ENCODE measurements around the gene ASCL2. TPM values are rescaled to one million over a fixed set of nuclear protein-coding genes. Genes with fewer than 3 reads are reported as not detected.

The ASCL2 gene
- total RNA-seq, 2 experiments from 2014 or later, result 2.7 to 3.4 TPM

- Mint-ChIP-seq H3K27me3 (no peaks in the 10 kb centered on the region), H3K4me1 (ENCODE audit: low read depth) (peaks cover 15% of the 10 kb centered on the region), H3K36me3 (ENCODE audit: low read depth) (no peaks in the 10 kb centered on the region), H3K9me3 (no peaks in the 10 kb centered on the region), H3K27ac (no peak overlapping the region), H3K4me3 (no peak overlapping the region)
- ChIA-PET POLR2A (no interaction called here), CTCF (interaction anchor here (1.9 kb wide), 1 partner anchor 10 kb away, joined by 8 read pairs; no protein-coding TSS in a partner anchor)
- DNase-seq, result no peak
- no peak for TF ChIP-seq CTCF (IDR thresholded peaks at IDR 0.05)
- intact Hi-C loops (cut with micrococcal nuclease), result no loop called here
- ATAC-seq, result no peak
Observed at GRCh38 chr11:2314525-2315394, 44.4 kb upstream of the ASCL2 start.

GRCh38 chr11:2314136-2314524 lies 43.7 kb upstream of the ASCL2 start:
- POLR2A ChIA-PET, result no interaction called here
- intact Hi-C loops (cut with micrococcal nuclease), result no loop called here
- CTCF ChIA-PET, result interaction anchor here (1.5 to 1.9 kb wide), 2 partner anchors 9 to 128 kb away, joined by 4 to 8 read pairs; no protein-coding TSS in a partner anchor
- DNase-seq (no peak), ATAC-seq (no peak)
- no peak for TF ChIP-seq CTCF (IDR thresholded peaks at IDR 0.05)
- H3K27me3 Mint-ChIP-seq, result no peaks in the 10 kb centered on the region
- H3K36me3 Mint-ChIP-seq (ENCODE audit: low read depth), result no peaks in the 10 kb centered on the region
- peaks cover 15% of the 10 kb centered on the region for H3K4me1 Mint-ChIP-seq (ENCODE audit: low read depth)
- no peak overlapping the region for H3K4me3 Mint-ChIP-seq
- no peak overlapping the region for H3K27ac Mint-ChIP-seq
- no peaks in the 10 kb centered on the region for H3K9me3 Mint-ChIP-seq

GRCh38 chr11:2313051-2313951 lies 42.9 kb upstream of the ASCL2 start:
- H3K9me3 Mint-ChIP-seq, result no peaks in the 10 kb centered on the region
- ATAC-seq (no peak), DNase-seq (no peak)
- no peak overlapping the region for H3K27ac Mint-ChIP-seq
- H3K27me3 Mint-ChIP-seq, result no peaks in the 10 kb centered on the region
- no peak overlapping the region for H3K4me3 Mint-ChIP-seq
- peaks cover 15% of the 10 kb centered on the region for H3K4me1 Mint-ChIP-seq (ENCODE audit: low read depth)
- TF ChIP-seq CTCF (IDR thresholded peaks at IDR 0.05), result no peak
- intact Hi-C loops (cut with micrococcal nuclease), result no loop called here
- ChIA-PET CTCF (interaction anchor here (1.5 to 1.9 kb wide), 2 partner anchors 8 to 127 kb away, joined by 4 to 8 read pairs; no protein-coding TSS in a partner anchor), POLR2A (no interaction called here)
- H3K36me3 Mint-ChIP-seq (ENCODE audit: low read depth), result no peaks in the 10 kb centered on the region

- H3K36me3 Mint-ChIP-seq (ENCODE audit: low read depth), result no peaks in the 10 kb centered on the region
- CTCF ChIA-PET, result interaction anchor here (0.6 to 1.9 kb wide), 3 partner anchors 8 to 126 kb away, joined by 3 to 8 read pairs (median 4); no protein-coding TSS in a partner anchor
- intact Hi-C loops (cut with micrococcal nuclease), result no loop called here
Observed at GRCh38 chr11:2312232-2313042, 42.0 kb upstream of the ASCL2 start.

More at GRCh38 chr11:2312232-2313042, 42.0 kb upstream of the ASCL2 start:
- ATAC-seq (no peak), DNase-seq (no peak)
- TF ChIP-seq CTCF (IDR thresholded peaks at IDR 0.05), result no peak
- Mint-ChIP-seq H3K4me3 (no peak overlapping the region), H3K9me3 (no peaks in the 10 kb centered on the region), H3K27me3 (no peaks in the 10 kb centered on the region), H3K4me1 (ENCODE audit: low read depth) (peaks cover 15% of the 10 kb centered on the region), H3K27ac (no peak overlapping the region)
- POLR2A ChIA-PET, result no interaction called here

All from activated CD8-positive, alpha-beta T cell treated with anti-CD3 and anti-CD28 coated beads for 36 hours (primary cell).